ENCODE measurements around the gene SYCE1. TPM values are rescaled to one million over a fixed set of nuclear protein-coding genes. Genes with fewer than 3 reads are reported as not detected.

SYCE1 gene
- total and polyA plus RNA-seq, 2 experiments from 2014 or later, result 0.53 TPM; not detected in 1

DNA sequence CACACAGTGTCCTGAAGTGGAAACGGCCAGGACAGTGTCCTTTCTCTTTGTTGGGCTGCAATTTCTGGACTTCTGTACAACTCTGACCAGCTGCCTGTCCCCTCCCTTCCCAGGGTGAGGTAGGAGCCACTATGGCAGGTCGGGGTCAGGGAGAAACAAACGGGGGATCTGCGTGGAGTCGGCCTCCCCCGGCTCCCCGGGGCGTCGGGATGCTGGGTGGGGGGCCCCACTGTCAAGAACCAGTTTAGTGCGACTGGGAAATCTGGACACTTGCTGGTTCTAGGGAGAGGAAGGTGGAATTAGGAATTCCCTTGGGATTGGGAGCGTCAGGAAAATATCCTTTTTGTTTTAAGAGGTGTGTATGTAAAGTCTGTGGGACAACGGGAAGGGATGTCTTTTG lies 567 bp downstream of the SYCE1 start:
- Histone ChIP-seq H3K79me2 (replicated peaks; ENCODE audit: insufficient read depth) (no peaks in the 10 kb centered on the region), H3K36me3 (ENCODE audit: insufficient read depth) (no peaks in the 10 kb centered on the region), H3K4me2 (no peak overlapping the region), H2AFZ (no peak overlapping the region), H4K20me1 (replicated peaks; ENCODE audit: insufficient read depth) (no peaks in the 10 kb centered on the region), H3K4me3 (no peak overlapping the region), H3K27me3 (ENCODE audit: insufficient read depth) (peaks cover 19% of the 10 kb centered on the region), H3K4me1 (ENCODE audit: insufficient read depth) (no peaks in the 10 kb centered on the region), H3F3A (replicated peaks; ENCODE audit: low read depth) (no peaks in the 10 kb centered on the region), H3K27ac (ENCODE audit: low read depth) (no peak overlapping the region), H3K9me2 (ENCODE audit: insufficient read depth) (no peaks in the 10 kb centered on the region)
- Mint-ChIP-seq H3K4me1 (peaks cover 13% of the 10 kb centered on the region; the same call in 2 of the 3 replicates), H3K27me3 (ENCODE audit: insufficient read depth, low read depth, poor library complexity) (peaks cover 15% of the 10 kb centered on the region), H3K27ac (no peak overlapping the region), H3K4me3 (no peak overlapping the region), H3K36me3 (ENCODE audit: low read depth) (no peaks in the 10 kb centered on the region; the same call in 2 of the 3 replicates), H3K9me3 (peaks cover 33% of the 10 kb centered on the region)
- no peak for TF ChIP-seq POLR2AphosphoS5 (IDR thresholded peaks at IDR 0.05; ENCODE audit: low read depth)
- TF ChIP-seq, protein P1, sequence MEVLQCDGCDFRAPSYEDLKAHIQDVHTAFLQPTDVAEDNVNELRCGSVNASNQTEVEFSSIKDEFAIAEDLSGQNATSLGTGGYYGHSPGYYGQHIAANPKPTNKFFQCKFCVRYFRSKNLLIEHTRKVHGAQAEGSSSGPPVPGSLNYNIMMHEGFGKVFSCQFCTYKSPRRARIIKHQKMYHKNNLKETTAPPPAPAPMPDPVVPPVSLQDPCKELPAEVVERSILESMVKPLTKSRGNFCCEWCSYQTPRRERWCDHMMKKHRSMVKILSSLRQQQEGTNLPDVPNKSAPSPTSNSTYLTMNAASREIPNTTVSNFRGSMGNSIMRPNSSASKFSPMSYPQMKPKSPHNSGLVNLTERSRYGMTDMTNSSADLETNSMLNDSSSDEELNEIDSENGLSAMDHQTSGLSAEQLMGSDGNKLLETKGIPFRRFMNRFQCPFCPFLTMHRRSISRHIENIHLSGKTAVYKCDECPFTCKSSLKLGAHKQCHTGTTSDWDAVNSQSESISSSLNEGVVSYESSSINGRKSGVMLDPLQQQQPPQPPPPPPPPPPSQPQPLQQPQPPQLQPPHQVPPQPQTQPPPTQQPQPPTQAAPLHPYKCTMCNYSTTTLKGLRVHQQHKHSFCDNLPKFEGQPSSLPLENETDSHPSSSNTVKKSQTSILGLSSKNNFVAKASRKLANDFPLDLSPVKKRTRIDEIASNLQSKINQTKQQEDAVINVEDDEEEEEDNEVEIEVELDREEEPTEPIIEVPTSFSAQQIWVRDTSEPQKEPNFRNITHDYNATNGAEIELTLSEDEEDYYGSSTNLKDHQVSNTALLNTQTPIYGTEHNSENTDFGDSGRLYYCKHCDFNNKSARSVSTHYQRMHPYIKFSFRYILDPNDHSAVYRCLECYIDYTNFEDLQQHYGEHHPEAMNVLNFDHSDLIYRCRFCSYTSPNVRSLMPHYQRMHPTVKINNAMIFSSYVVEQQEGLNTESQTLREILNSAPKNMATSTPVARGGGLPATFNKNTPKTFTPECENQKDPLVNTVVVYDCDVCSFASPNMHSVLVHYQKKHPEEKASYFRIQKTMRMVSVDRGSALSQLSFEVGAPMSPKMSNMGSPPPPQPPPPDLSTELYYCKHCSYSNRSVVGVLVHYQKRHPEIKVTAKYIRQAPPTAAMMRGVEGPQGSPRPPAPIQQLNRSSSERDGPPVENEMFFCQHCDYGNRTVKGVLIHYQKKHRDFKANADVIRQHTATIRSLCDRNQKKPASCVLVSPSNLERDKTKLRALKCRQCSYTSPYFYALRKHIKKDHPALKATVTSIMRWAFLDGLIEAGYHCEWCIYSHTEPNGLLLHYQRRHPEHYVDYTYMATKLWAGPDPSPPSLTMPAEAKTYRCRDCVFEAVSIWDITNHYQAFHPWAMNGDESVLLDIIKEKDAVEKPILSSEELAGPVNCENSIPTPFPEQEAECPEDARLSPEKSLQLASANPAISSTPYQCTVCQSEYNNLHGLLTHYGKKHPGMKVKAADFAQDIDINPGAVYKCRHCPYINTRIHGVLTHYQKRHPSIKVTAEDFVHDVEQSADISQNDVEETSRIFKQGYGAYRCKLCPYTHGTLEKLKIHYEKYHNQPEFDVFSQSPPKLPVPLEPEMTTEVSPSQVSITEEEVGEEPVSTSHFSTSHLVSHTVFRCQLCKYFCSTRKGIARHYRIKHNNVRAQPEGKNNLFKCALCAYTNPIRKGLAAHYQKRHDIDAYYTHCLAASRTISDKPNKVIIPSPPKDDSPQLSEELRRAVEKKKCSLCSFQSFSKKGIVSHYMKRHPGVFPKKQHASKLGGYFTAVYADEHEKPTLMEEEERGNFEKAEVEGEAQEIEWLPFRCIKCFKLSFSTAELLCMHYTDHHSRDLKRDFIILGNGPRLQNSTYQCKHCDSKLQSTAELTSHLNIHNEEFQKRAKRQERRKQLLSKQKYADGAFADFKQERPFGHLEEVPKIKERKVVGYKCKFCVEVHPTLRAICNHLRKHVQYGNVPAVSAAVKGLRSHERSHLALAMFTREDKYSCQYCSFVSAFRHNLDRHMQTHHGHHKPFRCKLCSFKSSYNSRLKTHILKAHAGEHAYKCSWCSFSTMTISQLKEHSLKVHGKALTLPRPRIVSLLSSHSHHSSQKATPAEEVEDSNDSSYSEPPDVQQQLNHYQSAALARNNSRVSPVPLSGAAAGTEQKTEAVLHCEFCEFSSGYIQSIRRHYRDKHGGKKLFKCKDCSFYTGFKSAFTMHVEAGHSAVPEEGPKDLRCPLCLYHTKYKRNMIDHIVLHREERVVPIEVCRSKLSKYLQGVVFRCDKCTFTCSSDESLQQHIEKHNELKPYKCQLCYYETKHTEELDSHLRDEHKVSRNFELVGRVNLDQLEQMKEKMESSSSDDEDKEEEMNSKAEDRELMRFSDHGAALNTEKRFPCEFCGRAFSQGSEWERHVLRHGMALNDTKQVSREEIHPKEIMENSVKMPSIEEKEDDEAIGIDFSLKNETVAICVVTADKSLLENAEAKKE (CRISPR knock-in tag; IDR thresholded peaks at IDR 0.05), result no peak
- no peak for TF ChIP-seq JUNB (IDR thresholded peaks at IDR 0.05; ENCODE audit: unreplicated experiment)
- TF ChIP-seq, protein P2, sequence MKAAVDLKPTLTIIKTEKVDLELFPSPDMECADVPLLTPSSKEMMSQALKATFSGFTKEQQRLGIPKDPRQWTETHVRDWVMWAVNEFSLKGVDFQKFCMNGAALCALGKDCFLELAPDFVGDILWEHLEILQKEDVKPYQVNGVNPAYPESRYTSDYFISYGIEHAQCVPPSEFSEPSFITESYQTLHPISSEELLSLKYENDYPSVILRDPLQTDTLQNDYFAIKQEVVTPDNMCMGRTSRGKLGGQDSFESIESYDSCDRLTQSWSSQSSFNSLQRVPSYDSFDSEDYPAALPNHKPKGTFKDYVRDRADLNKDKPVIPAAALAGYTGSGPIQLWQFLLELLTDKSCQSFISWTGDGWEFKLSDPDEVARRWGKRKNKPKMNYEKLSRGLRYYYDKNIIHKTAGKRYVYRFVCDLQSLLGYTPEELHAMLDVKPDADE (IDR thresholded peaks at IDR 0.05), result no peak
- no peak for TF ChIP-seq EZH2 (IDR thresholded peaks at IDR 0.05; ENCODE audit: low read depth, unreplicated experiment)
- TF ChIP-seq EZH2phosphoT487 (IDR thresholded peaks at IDR 0.05; ENCODE audit: unreplicated experiment), result no peak
- no peak for TF ChIP-seq STAT1 (IDR thresholded peaks at IDR 0.05; ENCODE audit: unreplicated experiment)
- no peak for TF ChIP-seq ZNF114 (CRISPR knock-in tag; IDR thresholded peaks at IDR 0.05)
- TF ChIP-seq NANOG (IDR thresholded peaks at IDR 0.05; ENCODE audit: borderline replicate concordance), result no peak
- TF ChIP-seq, protein P3, sequence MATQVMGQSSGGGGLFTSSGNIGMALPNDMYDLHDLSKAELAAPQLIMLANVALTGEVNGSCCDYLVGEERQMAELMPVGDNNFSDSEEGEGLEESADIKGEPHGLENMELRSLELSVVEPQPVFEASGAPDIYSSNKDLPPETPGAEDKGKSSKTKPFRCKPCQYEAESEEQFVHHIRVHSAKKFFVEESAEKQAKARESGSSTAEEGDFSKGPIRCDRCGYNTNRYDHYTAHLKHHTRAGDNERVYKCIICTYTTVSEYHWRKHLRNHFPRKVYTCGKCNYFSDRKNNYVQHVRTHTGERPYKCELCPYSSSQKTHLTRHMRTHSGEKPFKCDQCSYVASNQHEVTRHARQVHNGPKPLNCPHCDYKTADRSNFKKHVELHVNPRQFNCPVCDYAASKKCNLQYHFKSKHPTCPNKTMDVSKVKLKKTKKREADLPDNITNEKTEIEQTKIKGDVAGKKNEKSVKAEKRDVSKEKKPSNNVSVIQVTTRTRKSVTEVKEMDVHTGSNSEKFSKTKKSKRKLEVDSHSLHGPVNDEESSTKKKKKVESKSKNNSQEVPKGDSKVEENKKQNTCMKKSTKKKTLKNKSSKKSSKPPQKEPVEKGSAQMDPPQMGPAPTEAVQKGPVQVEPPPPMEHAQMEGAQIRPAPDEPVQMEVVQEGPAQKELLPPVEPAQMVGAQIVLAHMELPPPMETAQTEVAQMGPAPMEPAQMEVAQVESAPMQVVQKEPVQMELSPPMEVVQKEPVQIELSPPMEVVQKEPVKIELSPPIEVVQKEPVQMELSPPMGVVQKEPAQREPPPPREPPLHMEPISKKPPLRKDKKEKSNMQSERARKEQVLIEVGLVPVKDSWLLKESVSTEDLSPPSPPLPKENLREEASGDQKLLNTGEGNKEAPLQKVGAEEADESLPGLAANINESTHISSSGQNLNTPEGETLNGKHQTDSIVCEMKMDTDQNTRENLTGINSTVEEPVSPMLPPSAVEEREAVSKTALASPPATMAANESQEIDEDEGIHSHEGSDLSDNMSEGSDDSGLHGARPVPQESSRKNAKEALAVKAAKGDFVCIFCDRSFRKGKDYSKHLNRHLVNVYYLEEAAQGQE (IDR thresholded peaks at IDR 0.05; ENCODE audit: unreplicated experiment), result no peak
- TF ChIP-seq, protein P4, sequence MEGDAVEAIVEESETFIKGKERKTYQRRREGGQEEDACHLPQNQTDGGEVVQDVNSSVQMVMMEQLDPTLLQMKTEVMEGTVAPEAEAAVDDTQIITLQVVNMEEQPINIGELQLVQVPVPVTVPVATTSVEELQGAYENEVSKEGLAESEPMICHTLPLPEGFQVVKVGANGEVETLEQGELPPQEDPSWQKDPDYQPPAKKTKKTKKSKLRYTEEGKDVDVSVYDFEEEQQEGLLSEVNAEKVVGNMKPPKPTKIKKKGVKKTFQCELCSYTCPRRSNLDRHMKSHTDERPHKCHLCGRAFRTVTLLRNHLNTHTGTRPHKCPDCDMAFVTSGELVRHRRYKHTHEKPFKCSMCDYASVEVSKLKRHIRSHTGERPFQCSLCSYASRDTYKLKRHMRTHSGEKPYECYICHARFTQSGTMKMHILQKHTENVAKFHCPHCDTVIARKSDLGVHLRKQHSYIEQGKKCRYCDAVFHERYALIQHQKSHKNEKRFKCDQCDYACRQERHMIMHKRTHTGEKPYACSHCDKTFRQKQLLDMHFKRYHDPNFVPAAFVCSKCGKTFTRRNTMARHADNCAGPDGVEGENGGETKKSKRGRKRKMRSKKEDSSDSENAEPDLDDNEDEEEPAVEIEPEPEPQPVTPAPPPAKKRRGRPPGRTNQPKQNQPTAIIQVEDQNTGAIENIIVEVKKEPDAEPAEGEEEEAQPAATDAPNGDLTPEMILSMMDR (conservative IDR thresholded peaks at IDR 0.05; ENCODE audit: low read depth in 2 of 2), result no peak
- no peak for TF ChIP-seq CREB1 (CRISPR knock-in tag; IDR thresholded peaks at IDR 0.05; ENCODE audit: low read depth)
- TF ChIP-seq ZNF331 (CRISPR knock-in tag; IDR thresholded peaks at IDR 0.05; ENCODE audit: low read depth), result no peak
- ATAC-seq (no peak), DNase-seq (ENCODE audit: low spot score) (no peak)

All from GM23338 (cell line).